NCI-H69 (cell line): ENCODE results near the gene NUDT22.

Experiments
- DNase-seq: peaks from one replicate; lab custom pipeline; 2025; lab: John Stamatoyannopoulos, UW

The NUDT22 gene

DNA sequence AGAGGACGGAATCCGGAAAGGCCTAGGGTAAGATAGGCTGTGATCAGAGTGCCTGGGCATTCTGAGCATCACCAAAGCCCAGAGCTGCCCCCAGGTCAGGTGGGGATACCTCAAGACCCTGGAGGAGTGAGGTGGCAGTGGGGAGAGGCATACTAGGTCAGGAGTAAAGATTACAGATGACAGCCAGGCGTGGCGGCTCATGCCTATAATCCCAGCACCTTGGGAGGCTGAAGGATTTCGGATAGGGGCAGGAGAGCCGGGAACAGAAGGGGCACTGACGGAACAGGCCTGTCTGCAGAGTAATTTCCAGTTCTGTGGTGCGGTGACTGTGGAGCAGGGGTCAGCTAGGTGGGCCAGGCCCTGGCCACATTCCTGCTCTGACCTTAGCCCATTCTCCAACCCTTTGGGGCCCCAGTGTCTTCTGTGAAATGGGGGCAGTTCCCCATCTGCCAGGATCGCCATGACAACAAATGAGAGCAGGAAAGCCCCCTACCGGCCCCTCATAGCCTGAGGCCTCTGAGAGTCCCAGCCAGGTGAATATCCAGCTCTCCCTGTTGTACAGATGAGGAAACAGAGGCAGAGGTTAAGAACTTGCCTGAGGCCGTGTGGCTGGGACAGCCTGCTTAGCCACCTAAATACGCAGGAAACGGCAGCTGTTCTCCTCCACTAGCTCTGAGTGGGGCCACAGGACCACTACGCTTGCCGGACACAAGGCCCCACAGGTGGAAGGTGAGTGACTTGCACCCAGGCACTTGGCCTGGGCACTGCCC is 49.1 kb downstream of the NUDT22 start:
- DNase-seq, result no peak

DNA sequence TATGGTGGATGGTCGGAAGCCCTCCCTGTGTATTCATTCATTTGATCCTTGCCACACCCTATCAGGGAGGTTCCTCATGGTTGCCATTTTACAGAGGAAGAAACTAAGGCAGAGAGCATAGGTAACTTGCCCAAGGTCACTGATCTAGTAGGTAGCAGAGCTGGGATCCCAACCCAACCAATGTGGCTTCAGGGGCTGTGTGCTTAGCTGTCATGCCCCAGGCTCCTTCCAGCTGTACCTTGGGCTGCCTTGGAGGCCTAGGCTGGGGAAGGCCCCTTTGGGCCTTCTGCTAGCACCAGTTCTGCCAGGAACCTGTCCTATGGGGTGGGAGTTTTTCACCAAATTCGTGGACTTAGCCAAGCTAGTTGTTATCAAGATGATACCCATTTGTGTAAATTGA is 49.8 kb downstream of the NUDT22 start:
- DNase-seq, result no peak

DNA sequence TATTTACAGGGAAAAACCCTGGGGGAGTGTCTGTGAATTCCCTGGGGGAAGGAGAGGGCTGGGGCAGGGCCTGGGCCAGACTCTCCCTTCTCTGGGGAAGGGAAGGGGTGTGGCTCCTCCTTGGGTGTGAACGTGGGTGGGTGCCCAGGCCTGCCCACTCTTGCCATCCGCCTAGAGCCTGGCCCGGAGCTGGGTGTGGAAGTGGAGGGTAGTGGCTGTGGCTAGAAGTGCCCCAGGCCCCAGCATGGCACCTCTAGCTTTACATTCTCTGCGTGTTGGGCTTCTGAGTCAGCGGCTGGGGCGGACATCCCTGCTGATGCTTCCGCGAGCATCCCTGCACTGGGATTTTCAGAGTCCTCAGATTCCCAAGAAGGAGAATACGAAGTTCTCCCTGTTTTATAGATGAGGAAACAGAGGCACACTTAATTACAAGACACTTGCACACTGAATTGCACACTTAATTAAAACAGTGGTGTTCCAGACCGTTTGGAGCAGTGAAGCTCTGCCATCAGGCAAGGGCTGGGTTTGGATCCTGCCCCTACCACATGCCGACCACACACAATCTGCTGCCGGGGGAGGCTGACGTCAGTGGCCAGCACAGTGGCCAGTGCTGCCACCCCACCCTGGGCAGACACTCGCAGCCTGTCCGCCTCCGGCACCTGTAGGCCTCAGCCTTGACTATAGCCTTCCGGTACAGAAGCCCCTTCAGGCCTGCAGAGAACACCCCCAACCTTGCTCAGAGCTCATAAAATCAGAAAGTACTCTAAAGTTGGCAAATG is 50.8 kb downstream of the NUDT22 start:
- DNase-seq, result no peak

DNA sequence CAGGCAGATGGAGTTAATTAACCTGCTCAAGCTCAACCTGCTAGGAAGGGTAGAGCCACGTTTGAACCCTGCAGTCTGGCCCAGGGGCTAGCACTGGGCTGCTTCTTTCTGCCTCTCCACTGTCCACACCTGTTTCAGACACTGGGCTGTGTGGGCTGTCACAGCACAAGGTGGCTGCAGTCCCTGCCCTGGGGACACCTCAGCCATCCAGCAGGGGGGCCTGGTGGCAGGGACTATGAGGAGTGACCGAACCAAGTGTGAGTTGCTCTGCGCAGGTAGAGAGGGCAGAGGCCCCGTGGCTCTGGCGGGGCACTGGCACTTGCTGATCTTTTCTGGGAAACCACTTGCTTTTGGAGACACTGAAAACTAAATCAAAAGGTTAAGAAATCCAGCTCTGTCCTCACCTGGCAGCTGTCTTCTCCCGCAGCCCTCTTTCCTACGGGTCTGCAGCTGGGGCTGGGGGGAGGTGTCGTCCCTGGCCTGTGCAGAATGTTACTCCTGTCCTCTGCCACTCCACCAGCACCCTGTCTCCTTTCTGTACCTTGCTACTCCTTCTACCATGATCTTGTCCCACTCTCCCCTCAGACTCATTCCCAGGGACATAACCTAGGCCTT is 52.6 kb downstream of the NUDT22 start:
- no peak for DNase-seq
